NCI-H748 (cell line): ENCODE results near the gene MB.
A peak's percentile ranks its signal among the peaks of the same experiment; 100 is the strongest.

Source experiments
- DNase-seq: peaks from one replicate; lab custom pipeline; 2025; ENCODE audit not compliant: unreplicated experiment; lab: John Stamatoyannopoulos, UW

MB gene

DNA sequence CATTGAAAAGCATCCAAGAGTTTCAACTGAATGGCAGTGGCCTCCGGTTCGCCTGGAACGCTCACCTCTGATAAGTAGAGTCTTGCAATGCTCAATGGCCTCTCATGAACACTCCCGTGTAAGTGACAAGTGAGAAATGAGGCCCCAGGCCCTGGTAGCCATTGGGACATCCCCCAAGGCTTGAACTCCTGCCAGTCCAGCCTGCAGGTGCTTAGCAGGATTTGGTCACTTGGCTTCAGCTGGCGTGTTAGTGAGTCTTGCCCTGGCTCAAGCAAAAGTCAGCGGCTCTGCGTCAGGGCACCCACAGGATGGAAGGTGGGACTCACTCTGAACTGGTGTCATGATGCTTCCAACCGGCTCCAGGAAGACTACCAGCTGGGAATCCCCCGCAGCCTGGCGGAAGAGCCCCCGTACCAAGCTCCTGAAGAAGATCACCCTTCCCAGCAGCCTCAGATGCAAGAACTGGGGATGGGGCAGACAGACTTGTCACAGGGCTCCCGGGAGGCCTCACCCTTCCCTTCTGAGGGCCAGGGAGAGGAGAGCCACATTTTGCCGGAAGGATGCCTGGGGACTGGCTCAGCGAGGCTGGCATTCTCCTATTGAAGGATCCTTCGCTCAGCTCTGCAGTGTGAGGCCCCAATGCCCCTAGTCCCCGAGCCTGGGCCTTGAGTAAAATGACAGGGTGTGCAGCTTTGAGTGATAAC is 19.3 kb downstream of the MB start:
- no peak for DNase-seq

DNA sequence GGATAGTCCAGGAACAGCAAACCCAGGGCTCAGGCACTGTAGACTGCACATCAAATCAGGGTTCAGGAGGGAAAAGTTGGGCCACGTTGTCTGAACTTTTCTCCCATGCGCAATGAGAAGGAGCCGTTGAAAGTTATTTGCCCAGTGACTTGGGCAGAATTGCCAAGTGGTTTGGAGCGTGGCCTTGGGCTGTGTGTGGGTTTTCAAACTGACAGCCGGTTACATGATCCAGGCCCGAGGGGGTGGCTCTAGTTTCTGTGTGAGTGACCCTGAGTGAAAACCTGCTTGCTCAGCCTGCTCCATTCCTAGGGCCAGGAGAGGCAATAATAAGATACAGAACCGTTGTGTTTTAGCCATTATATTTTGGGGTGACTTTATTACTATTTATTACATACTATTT is 20.3 kb downstream of the MB start:
- no peak for DNase-seq

DNA sequence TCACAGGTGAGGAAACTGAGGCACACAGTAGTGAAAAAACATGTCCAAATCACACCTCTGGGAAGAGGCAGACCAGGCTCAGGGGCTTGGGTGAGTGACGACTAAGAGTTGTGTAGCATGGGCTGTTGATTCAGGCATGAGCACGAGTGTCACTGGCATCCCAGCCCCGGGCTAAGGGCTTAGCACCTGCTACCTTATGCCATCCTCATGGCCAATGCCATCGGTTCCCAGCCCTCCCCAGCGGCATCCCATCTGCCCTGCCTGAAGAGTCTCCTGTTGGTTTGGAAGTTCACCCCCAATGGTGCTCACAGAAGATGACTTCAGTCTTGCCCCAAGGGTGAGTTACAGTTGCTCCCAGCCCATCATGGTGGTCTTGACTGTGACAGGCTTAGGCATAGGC is 22.4 kb downstream of the MB start:
- DNase-seq: no peak

DNA sequence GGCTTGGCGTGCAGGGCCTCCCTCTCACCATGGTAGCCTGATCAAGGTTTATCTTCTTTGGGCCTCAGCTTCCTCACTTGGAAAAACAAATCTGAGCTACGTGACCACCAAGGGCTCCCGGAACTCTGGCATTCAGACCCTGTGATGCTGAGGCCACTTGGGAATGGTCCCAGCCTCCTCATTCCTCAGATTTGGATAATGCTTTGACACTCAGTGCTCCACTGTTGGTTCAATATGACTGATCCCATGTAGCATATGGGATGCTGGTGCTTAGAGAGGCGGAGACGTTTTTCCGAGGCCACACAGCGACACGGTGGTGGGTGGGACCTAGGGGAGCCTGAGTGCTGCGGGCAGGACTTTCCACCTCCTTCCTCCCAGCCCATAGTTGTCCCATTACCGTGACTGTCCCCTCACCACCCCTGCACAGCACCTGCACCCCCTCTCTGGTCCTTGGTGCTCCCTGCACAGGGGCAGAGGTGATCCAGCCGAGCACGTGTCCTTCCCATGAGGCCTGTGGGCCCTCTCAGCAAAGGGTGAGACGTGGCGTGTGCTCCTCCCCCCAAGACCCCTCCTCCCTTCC is 23.1 kb downstream of the MB start:
- no peak for DNase-seq

DNA sequence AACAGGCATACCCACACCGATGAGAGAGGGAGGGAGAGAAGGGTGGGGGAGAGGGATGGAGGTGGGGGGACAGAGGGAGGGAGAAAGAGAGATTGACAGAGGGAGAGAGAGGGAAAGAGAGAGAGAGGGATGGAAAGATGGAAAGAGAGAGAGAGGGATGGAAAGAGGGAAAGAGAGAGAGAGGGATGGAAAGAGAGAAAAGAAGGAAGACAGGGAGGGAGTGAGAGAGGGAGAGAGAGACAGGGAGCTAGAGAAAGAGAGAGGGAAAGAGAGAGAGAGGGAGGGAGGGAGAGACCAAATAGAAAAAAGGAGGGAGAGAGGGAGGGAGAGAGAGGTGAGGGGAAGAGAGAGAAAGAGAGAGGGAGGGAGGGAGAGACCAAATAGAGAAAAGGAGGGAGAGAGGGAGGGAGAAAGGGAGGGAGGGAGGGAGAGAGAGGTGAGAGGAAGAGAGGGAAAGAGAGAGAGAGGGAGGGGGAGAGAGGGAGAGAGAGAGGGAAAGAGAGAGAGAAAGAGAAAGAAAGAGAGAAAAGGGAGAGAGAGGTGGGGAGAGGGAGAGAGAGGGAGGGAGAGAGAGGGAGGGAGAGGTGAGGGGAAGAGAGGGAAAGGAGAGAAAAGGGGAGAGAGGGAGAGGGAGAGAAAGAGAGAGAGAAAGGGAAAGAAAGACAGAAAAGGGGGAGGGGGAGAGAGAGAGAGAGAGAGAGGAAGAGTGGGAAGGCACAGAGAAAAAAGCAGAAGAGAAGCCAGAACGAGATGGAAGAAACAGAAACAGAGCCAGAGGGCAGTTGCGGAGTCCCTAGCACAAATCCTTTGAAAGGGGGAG is 23.8 kb downstream of the MB start:
- no peak for DNase-seq

DNA sequence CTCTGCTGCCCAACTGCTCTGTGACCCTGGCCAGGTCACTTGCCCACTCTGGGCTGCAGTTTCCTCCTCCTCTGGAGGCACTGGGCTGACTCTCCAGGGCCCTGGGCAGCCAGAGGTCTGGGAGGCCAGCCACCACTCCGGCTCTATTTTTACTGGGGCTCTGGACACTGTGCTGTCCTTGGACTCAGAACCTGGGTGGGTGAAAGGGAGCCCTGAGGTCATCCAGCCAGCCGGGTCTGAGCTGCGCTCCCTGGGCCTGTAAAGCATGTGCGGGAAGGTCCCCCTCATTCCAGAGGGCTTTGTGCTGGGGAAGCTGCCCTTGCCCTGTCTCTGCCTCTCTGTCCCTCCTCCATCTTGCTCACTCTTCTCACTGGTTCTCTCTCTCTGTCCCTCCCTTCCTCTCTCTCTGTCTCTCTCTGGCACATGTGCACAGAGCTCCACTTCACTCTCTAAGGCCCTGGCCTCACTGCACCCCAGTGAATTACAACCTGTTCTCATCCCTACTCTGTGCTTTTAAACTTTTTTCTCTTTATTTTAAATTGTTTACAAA is 24.6 kb downstream of the MB start:
- no peak for DNase-seq

DNA sequence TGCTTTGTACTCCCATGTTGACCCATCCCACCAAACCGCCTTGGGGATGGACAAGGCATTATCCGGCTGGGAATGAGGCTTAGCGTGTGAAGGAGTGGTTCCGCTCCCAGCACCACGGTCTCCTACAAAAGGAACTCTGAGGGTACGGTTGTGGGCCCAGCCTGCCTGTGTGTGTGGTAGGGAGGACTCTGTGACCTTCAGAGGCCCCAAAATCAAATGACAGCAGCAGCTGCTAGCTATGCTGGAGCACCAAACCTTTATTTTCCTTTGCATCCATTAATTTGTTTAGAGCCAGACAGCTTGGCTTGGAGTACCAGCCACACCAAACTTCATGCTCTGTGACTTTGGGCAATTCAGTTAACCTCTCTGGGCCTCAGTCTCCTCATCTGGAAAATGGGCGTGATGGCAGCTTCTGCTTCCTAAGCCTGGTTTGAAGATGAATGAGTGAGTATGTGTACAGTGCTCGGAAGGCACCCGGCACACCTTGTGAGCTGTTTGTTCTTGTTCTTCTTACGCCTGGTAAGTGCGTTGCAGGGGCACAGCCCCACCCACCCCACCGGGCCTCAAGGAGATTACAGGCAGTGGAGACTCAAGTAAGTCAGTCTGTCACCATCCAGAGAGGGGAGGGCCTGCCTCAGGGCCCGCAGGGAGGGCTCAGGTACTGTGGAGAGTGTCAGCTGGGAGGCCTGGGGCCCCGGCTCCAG is 25.3 kb downstream of the MB start:
- no peak for DNase-seq

DNA sequence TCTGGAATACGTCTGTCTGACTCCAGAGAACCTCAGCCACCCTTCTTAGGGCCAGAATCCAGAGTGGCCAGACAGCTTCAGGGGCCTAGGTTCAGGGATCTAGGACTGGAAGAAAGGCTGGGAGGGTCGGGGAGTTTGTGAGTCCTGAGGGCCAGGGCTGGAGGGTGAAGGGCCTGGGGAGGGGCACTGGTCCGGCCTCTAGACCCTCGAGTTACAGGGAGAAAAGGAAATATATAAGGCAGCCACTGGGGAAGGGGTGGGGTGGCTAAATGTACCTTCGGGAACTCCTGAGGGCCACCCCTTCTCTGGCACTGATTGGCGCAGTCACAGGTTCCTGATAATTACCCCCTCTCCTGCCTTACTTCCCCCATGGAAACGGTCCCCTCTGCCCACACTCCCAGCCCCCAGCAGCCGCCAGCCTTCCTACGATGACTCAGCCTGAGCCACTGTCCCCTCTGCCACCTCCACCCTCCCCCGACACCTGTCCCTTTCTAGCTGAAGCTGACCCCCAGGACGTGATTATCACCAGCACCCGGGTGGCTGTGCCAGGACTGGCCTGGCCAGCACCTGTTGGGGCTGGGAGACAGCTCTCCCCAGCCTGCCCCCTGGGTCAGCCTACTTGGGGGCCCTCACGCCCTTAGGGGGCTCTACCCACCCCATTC is 26.4 kb downstream of the MB start:
- DNase-seq: no peak

DNA sequence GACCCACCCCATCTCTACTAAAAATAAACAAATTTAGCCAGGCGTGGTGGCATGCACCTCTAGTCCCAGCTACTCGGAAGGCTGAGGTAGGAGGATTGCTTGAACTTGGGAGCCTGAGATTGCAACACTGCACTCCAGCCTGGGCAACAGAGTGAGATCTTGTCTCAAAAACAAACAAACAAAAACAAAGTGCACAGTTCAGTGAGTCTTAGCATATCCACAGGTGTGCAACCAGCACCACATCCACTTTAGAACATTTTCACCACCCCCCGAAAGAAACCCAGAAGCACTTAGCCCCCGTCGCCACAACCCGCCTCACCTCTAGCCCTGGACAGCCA is 27.4 kb downstream of the MB start:
- DNase-seq: no peak

DNA sequence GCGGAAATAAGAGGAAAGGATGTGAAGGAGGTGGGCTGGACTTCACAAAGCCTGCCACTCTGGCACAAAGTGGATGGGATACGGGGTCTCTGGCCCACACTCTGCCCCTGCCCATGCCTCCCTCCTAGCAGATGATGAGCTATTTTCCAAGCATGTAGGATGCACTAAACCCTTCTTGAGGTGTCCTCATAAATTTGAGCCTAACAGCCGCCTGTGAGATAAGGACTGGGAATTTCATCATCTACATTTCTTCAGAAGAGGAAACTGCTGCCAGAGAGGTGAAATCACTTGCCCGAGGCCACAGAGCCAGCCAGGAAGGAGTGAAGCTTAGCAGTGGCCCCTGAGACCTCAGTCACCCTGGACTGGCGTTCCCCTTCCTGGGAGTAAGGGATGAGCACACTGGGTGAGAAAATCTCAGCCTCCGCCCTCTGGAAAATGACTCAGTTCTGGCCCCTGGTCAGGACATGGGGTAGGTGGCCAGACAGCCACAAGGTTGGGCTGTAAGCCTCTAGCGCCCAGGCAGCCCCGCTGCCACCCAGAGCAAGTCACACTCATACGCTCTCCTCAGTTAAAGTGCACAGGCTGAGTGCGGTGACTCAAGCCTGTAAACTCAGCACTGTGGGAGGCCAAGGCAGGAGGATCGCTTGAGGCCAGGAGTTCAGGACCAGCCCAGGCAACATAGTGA is 27.9 kb downstream of the MB start:
- no peak for DNase-seq

DNA sequence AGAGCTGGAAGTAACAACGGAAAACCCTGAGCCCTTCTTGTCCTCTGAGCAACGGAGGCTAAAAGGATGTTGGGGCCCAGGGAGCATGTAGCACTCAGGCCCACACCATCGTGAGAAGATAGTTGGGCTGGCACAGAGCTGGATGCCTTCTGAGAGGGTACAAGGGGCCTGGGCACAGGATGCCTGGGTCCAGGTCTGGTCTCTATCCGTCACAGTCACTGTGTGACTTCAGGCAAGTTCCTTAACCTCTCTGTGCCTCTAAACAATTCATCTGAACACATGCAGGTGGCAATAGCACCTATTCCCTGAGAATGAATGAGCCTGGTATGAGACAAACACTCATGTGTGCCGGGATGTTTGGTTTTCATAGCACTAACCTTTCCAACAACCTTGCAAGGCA is 29.2 kb downstream of the MB start:
- DNase-seq: no peak

DNA sequence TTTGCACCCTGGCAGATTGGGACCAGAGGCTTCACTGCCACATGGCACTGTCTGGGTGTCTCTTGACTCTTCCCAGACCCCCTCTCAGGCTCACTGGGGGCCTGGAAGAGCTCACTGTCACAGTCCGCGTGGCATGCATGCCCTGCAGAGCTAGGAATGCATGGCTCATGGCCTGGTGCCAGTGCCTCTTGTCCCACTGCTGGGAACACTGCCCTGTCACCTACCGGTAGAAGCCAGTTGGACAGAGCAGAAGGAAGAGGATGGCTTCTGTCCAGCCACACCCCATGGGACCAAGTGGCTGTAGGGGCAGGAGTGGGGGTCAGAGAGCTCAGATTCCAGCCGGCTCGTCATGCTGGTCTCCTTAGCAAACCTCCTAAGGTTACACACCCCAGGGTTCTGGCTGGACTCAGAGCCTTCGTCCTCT is 29.7 kb downstream of the MB start:
- no peak for DNase-seq

DNA sequence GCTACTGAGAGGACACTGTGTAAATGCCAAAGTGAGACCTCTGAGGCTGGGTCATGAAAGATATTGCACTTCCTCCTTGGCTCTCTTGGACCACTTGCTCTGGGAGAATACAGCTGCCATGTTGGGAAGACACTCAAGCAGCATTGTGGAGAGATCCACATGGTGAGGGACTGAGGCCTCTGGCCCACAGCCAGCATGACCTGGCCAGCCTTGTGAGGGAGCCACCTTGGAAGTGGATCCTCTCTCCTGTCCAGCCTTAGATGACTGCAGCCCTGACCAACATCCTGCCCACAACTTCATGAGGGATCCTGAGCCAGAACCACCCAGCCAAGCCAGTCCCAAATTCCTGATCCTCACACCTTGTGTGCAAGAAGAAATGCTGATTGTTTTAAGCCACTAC is 30.4 kb downstream of the MB start:
- no peak for DNase-seq

DNA sequence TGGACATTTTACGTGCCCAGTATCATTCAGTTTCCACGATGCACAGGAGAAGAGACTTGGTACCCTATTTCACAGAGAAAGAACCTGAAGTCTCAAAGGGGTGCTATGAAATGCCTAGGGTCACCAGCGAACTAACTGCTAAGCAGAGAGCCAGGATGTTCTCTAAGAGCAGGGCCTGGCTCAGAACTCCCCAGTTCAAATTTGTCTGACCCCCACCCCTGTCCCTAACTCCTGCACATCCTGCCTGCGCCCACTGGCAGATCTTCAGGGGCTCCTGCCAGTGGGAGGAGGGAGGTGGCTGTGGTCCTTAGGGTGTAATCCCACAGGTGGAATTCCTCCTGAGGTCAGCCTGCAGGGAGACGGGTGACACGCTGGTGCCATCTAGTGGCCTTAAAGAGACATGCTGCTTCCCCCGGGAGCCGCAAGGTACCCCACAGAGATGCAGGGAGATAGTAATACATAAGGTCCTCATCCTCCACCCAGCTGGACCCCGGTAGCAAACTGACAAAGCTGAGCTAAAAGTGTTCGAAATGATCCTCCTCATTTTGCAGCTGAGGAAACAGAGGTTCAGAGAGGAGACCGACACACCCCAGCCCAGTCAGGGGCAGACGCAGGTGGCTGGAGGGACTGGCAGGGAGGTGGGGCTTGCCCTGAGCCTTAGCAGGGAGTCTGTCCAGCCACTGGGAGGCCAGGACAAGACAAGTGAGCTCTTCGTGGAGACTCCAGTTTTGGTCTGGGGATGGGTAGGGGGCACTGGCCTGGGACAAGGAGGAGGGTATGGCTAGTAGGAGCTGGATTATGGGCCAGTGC is 34.1 kb downstream of the MB start:
- DNase-seq: peak; percentile 59

DNA sequence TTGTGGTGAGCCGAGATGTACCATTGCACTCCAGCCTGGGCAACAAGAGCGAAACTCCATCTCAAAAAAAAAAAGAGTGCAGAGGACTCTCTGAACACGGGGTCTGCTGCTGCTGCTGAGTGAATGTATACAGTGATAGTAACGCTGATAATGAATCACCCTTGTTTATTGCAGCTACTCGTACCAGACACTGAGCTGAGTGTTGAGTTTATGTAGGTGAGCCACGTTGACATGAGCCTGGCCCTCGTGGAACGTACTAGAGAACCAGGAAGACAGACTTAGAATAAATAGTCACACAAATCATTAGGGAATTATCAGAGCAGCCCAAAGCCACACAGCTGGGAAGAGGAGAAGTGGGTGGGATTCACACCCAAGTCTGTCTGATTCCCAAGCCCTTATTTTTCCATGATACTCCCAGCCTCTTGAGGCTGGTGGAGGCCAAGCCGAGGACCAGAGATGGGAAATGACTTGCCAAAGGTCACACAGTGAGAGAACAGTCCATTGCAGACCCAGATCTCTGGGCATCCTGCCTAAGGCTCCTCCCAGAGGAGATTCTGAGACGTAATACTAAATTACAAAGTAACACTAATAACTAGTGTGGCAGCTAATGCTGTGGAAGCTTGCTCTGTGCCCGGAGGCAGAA is 34.8 kb downstream of the MB start:
- no peak for DNase-seq

DNA sequence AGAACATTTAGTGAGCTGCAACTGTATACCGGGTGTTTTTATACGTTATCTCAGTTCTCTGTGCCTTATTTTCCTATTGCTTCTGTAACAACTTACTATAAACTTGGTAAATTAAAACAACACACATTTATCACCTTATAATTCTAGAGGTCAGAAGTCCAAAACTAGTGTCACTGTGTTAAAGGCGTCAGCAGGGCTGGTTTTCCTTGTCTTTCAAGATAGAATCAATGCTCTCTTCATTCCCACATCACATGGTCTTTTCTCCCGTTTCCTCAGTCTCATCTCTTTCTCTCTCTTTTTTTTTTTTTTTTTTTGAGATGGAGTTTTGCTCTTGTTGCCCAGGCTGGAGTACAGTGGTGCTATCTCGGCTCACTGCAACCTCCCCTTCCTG is 36.1 kb downstream of the MB start:
- no peak for DNase-seq

DNA sequence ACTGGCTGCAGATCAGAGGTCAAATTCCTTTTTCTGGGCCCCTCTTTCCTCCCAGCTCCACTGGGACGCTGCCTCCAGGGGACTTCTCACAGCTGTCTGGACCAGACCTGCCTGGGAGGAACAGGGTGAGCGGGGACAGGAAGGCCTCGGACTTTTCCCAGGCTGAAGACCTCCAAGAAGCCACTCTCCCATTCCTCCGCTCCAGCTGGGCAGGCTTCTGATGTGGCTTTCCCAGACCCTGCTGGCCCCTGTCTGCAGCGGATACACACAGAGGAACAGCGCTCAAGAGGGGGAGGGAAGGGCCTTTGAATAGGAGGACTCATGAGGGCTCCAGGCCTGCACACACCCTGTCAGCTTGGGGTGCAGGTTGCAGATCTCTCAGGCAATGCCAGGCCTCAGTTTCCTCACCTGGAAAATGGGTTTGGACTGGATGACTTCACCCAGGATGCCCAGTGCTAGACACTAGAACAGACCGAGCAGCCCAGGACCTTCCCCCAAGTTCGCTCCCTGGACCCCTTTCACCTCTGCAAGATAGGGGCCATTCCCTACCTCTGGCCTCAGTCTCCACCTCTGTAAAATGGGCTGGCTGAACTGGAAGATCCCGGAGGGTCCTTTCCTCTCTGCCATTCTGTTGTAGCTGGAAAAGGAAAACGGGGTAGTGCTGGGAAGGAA is 36.6 kb downstream of the MB start:
- no peak for DNase-seq

DNA sequence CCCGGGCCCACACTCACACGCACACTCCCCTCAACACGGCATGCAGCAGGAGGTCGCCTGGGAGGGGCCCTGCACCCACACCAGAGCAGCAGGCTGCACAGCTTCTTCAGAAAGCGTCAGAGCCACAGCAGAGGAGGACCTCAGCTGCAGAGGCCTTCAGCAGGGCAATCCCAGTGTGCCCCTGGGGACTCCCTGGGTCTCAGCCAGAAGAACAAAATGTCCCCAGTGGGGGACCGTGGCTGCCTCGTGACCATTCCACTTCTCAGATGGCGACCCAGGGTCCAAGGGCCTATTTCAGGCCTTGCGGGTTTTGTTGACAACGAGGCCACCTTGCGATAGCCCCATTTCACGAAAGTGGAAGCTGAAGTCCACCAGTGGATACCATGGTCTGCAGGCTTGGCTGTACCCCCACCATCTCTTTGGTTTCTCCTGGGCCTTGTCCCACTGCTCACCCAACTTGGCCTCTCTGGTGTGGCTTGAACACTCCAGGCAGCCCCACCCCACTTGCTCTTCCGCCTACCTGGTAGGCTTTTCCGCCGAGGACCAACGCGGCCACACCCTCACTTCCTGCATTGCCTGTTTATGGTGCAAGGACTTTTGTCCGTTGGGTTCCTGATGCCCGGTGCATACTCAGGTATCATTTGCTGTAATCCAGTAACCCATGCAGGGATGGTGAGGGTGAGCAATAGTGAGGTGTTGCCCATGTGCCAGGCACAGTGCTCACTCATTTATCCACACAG is 38.1 kb downstream of the MB start:
- no peak for DNase-seq
